Hepatocyte (in vitro differentiated cells): Measurements from ENCODE around the gene TOM1L1. TPM values are rescaled to one million over a fixed set of nuclear protein-coding genes. Genes with fewer than 3 reads are reported as not detected.

Experiments used
- DNase-seq: peaks from one replicate; pipeline ENCODE4 v3.0.0-alpha.2; 2016; ENCODE audit warnings: low spot score
- H2AFZ ChIP-seq: fragments of 200-600 bp; sonication (generic); 2 replicates; pipeline ENCODE4 v1.6.0; 2016; ENCODE audit warnings: antibody characterized with exemption, mild to moderate bottlenecking
- H3K27ac ChIP-seq: fragments of 200-600 bp; sonication (generic); 2 replicates; pipeline ENCODE4 v1.5.1; 2016; ENCODE audit warnings: mild to moderate bottlenecking
- H3K27me3 ChIP-seq: fragments of 200-600 bp; sonication (generic); 2 replicates; pipeline ENCODE4 v1.6.1; 2016
- H3K36me3 ChIP-seq: fragments of 200-600 bp; sonication (generic); replicated peaks from 2 replicates; pipeline ENCODE4 v1.5.1; 2016; ENCODE audit warnings: low read depth; ENCODE audit not compliant: insufficient read depth
- H3K4me1 ChIP-seq: fragments of 200-600 bp; sonication (generic); 2 replicates; pipeline ENCODE4 v1.5.1; 2016; ENCODE audit warnings: mild to moderate bottlenecking, moderate library complexity; ENCODE audit not compliant: insufficient read depth
- H3K4me2 ChIP-seq: fragments of 200-600 bp; sonication (generic); 2 replicates; pipeline ENCODE4 v1.6.0; 2016
- H3K4me3 ChIP-seq: fragments of 200-600 bp; sonication (generic); 2 replicates; pipeline ENCODE4 v1.5.1; 2016; ENCODE audit warnings: mild to moderate bottlenecking
- H3K79me2 ChIP-seq: fragments of 200-600 bp; sonication (generic); 2 replicates; pipeline ENCODE4 v1.6.0; 2017; ENCODE audit warnings: mild to moderate bottlenecking
- H3K9me2 ChIP-seq: fragments of 200-600 bp; sonication (generic); replicated peaks from 2 replicates; pipeline ENCODE4 v1.6.0; 2017; ENCODE audit warnings: mild to moderate bottlenecking; ENCODE audit not compliant: insufficient read depth
- H3K9me3 ChIP-seq: fragments of 200-600 bp; sonication (generic); 2 replicates; pipeline ENCODE4 v1.5.1; 2016; ENCODE audit warnings: low read depth, mild to moderate bottlenecking
- H4K20me1 ChIP-seq: fragments of 200-600 bp; sonication (generic); 2 replicates; pipeline ENCODE4 v1.6.0; 2016; ENCODE audit warnings: mild to moderate bottlenecking; ENCODE audit not compliant: insufficient read depth, poor library complexity, severe bottlenecking
- EZH2 ChIP-seq: fragments of 200-600 bp; sonication (generic); IDR thresholded peaks from 2 replicates; pipeline ENCODE4 v1.6.1; 2016; ENCODE audit warnings: antibody characterized with exemption, mild to moderate bottlenecking, borderline replicate concordance
- EZH2phosphoT487 ChIP-seq: fragments of 200-600 bp; sonication (generic); IDR thresholded peaks from one replicate; pipeline ENCODE4 v1.6.1; 2018; ENCODE audit warnings: antibody characterized with exemption, mild to moderate bottlenecking, low read depth, moderate library complexity; ENCODE audit not compliant: unreplicated experiment, severe bottlenecking
- WGBS: methylation state at CpG from one replicate; pipeline ENCODE4 v1.1.6; 2016; ENCODE audit warnings: low lambda C conversion rate; ENCODE audit errors: missing lambda C conversion rate; 5-methylcytosine and 5-hydroxymethylcytosine counted together
- polyA plus RNA-seq: library from polyadenylated mRNA; unstranded; fragments of >200 nt; fragmentation: Nextera tagmentation; extraction: Ambion mirVana; gene quantifications from 2 replicates; pipeline ENCODE4 v1.2.1, GENCODE V29; 2016
- total RNA-seq: library from RNA; depleted of rRNA; stranded (reverse); fragments of >200 nt; gene quantifications from 2 replicates; pipeline ENCODE4 v1.2.3, GENCODE V29; 2014
- TF ChIP-seq, protein P1 (sequence below): fragments of 200-600 bp; sonication (generic); IDR thresholded peaks from 2 replicates; pipeline ENCODE4 v1.5.1; 2016; ENCODE audit warnings: antibody characterized with exemption, mild to moderate bottlenecking; ENCODE audit not compliant: poor library complexity

The TOM1L1 gene
- total and polyA plus RNA-seq, 2 experiments from 2014 or later, result 36.9 to 56.0 TPM

DNA sequence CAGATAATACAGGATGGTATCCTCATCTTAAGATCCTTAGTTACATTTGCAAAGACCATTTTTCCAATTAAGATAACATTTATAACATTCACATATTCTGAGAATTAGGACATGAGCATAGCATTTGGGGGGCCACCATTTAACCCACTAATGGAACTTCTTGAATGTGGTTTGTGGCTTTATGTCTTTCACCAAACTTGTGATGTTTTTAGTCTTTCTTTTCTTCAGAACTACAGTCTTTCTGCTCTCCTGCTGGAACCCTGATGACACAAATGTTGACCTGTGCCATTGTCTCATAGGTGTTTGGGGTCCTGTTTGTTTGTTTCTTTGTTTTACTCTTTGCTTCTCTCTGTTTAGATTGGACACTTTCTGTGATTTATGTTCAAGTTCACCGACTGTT, 44.6 kb downstream of the TOM1L1 start:
- DNase-seq, result no peak
- H3K9me2 ChIP-seq, result no peaks in the 10 kb centered on the region
- TF ChIP-seq EZH2phosphoT487 (no peak), EZH2 (no peak)
- TF ChIP-seq, protein P1, sequence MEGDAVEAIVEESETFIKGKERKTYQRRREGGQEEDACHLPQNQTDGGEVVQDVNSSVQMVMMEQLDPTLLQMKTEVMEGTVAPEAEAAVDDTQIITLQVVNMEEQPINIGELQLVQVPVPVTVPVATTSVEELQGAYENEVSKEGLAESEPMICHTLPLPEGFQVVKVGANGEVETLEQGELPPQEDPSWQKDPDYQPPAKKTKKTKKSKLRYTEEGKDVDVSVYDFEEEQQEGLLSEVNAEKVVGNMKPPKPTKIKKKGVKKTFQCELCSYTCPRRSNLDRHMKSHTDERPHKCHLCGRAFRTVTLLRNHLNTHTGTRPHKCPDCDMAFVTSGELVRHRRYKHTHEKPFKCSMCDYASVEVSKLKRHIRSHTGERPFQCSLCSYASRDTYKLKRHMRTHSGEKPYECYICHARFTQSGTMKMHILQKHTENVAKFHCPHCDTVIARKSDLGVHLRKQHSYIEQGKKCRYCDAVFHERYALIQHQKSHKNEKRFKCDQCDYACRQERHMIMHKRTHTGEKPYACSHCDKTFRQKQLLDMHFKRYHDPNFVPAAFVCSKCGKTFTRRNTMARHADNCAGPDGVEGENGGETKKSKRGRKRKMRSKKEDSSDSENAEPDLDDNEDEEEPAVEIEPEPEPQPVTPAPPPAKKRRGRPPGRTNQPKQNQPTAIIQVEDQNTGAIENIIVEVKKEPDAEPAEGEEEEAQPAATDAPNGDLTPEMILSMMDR, result no peak
- no peak overlapping the region for H3K27ac ChIP-seq
- H3K27me3 ChIP-seq, result no peaks in the 10 kb centered on the region
- H3K4me3 ChIP-seq, result no peak overlapping the region
- H3K36me3 ChIP-seq, result no peaks in the 10 kb centered on the region
- 88% methylated on average over 1 of the region's 1 CpG for WGBS
- no peaks in the 10 kb centered on the region for H3K9me3 ChIP-seq
- no peaks in the 10 kb centered on the region for H3K4me1 ChIP-seq
- H3K79me2 ChIP-seq, result no peaks in the 10 kb centered on the region
- no peak overlapping the region for H3K4me2 ChIP-seq
- no peak overlapping the region for H2AFZ ChIP-seq
- H4K20me1 ChIP-seq, result no peaks in the 10 kb centered on the region

DNA sequence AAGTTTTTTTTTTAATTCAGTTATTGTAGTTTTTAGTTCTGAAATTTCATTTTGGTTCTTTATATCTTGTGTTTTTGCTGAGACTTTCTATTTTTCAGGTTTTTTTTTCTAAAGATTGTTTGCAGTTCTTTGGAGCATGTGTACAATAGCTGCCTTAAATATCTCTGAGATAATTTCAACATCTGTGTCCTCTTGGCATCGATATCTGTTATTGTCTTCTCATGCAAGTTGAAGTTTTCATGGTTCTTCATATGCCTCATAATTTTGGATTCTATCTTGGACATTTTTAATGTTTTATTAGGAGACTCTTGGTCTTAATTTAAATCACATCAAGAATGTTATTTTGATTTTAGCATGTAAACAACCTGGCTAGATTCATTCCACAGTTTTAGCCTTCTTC, 45.0 kb downstream of the TOM1L1 start:
- Histone ChIP-seq H3K27me3 (no peaks in the 10 kb centered on the region), H4K20me1 (no peaks in the 10 kb centered on the region), H3K4me3 (no peak overlapping the region), H3K4me1 (no peaks in the 10 kb centered on the region), H3K27ac (no peak overlapping the region), H3K4me2 (no peak overlapping the region), H2AFZ (no peak overlapping the region), H3K36me3 (no peaks in the 10 kb centered on the region), H3K9me2 (no peaks in the 10 kb centered on the region), H3K79me2 (no peaks in the 10 kb centered on the region), H3K9me3 (no peaks in the 10 kb centered on the region)
- TF ChIP-seq EZH2, result no peak
- TF ChIP-seq, protein P1, result no peak
- TF ChIP-seq EZH2phosphoT487, result no peak
- DNase-seq, result no peak
- WGBS, result 92% methylated on average over 1 of the region's 1 CpG

DNA sequence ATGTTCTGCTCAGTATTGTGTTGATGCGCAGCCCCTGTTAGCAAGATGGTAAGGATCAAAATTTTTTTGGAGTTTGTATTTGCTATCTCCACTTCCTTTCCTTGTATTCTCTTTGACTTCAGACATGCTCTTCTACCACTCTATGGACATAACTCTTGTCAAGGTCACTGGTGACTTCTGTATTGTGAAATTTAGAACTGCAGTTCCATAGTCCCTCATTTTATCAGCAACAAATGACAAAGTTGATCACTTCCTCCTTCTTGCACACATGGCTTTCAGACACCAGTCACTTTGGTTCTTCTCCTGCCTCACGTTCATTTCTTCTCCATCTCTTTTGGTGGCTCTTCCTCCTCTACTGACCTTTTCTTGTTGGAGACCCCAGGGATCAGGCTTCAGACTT, 46.7 kb downstream of the TOM1L1 start:
- WGBS, result 98% methylated on average over 2 of the region's 2 CpGs

More for the DNA sequence above, 46.7 kb downstream of the TOM1L1 start:
- Histone ChIP-seq H3K4me3 (no peak overlapping the region), H3K27ac (no peak overlapping the region), H3K4me2 (no peak overlapping the region), H4K20me1 (no peaks in the 10 kb centered on the region), H3K4me1 (no peaks in the 10 kb centered on the region), H3K79me2 (no peaks in the 10 kb centered on the region), H3K9me2 (no peaks in the 10 kb centered on the region), H3K36me3 (no peaks in the 10 kb centered on the region), H3K9me3 (no peaks in the 10 kb centered on the region), H3K27me3 (no peaks in the 10 kb centered on the region), H2AFZ (no peak overlapping the region)
- no peak for TF ChIP-seq EZH2phosphoT487
- TF ChIP-seq, protein P1, result no peak
- no peak for DNase-seq
